ENCODE data around the gene RIPOR3.
"Not testable (repeated sequence)": the region's sequence is repeated elsewhere in the genome, so short reads cannot be mapped to it uniquely, and the experiment has no call there.

GRCh38 chr20:50539798-50540197, 151.5 kb downstream of the RIPOR3 start:
- TF ChIP-seq CTCF (IDR thresholded peaks at IDR 0.05; ENCODE audit: low read length); EZH2 (IDR thresholded peaks at IDR 0.05; ENCODE audit: borderline replicate concordance, low read length): not testable (repeated sequence)
